ENCODE results near the gene STAB2.

STAB2 gene

GRCh38 chr12:103566398-103566797 lies 20.7 kb upstream of the STAB2 start:
- TF ChIP-seq FOXM1 (IDR thresholded peaks at IDR 0.05; ENCODE audit: borderline replicate concordance, low read depth) = no peak
- no peak for TF ChIP-seq ZBTB7A (IDR thresholded peaks at IDR 0.05; ENCODE audit: low read depth)
- TF ChIP-seq CEBPB (IDR thresholded peaks at IDR 0.05) = no peak
- TF ChIP-seq YY1 (IDR thresholded peaks at IDR 0.05; ENCODE audit: low read depth) = no peak
- TF ChIP-seq MAX (IDR thresholded peaks at IDR 0.05) = no peak
- TF ChIP-seq EP300 (IDR thresholded peaks at IDR 0.05; ENCODE audit: borderline replicate concordance) = no peak
- no peak for TF ChIP-seq TEAD4 (IDR thresholded peaks at IDR 0.05)
- TF ChIP-seq REST (IDR thresholded peaks at IDR 0.05; ENCODE audit: low read depth) = no peak
- no peak for TF ChIP-seq TAF1 (IDR thresholded peaks at IDR 0.05; ENCODE audit: low read depth)
- no peak for TF ChIP-seq EGR1 (IDR thresholded peaks at IDR 0.05)
- TF ChIP-seq TCF12 (IDR thresholded peaks at IDR 0.05; ENCODE audit: low read depth) = no peak
- TF ChIP-seq RAD21 (IDR thresholded peaks at IDR 0.05; ENCODE audit: low read depth) = no peak
- TF ChIP-seq USF1 (IDR thresholded peaks at IDR 0.05) = no peak
- no peak for TF ChIP-seq CREB1 (IDR thresholded peaks at IDR 0.05; ENCODE audit: low read depth)
- no peak for TF ChIP-seq NFIC (IDR thresholded peaks at IDR 0.05)

- TF ChIP-seq YY1 (IDR thresholded peaks at IDR 0.05; ENCODE audit: low read depth) (no peak), MAX (IDR thresholded peaks at IDR 0.05) (no peak)
Measured at GRCh38 chr12:103569278-103569677, 17.8 kb upstream of the STAB2 start.

GRCh38 chr12:103571286-103571685 lies 15.8 kb upstream of the STAB2 start:
- no peak for TF ChIP-seq FOXM1 (IDR thresholded peaks at IDR 0.05; ENCODE audit: borderline replicate concordance, low read depth)
- TF ChIP-seq EGR1 (IDR thresholded peaks at IDR 0.05) = no peak
- no peak for TF ChIP-seq MAX (IDR thresholded peaks at IDR 0.05)
- no peak for TF ChIP-seq REST (IDR thresholded peaks at IDR 0.05; ENCODE audit: low read depth)
- no peak for TF ChIP-seq EP300 (IDR thresholded peaks at IDR 0.05; ENCODE audit: borderline replicate concordance)
- no peak for TF ChIP-seq ZBTB7A (IDR thresholded peaks at IDR 0.05; ENCODE audit: low read depth)
- TF ChIP-seq NFIC (IDR thresholded peaks at IDR 0.05) = no peak

- TF ChIP-seq REST (IDR thresholded peaks at IDR 0.05; ENCODE audit: low read depth) = no peak
- no peak for TF ChIP-seq TAF1 (IDR thresholded peaks at IDR 0.05; ENCODE audit: low read depth)
- TF ChIP-seq CREB1 (IDR thresholded peaks at IDR 0.05; ENCODE audit: low read depth) = no peak
- TF ChIP-seq MAX (IDR thresholded peaks at IDR 0.05) = no peak
- TF ChIP-seq ZBTB7A (IDR thresholded peaks at IDR 0.05; ENCODE audit: low read depth) = no peak
Measured at GRCh38 chr12:103572312-103573045, 14.6 kb upstream of the STAB2 start.

GRCh38 chr12:103573185-103573584 lies 13.9 kb upstream of the STAB2 start:
- TF ChIP-seq MAX (IDR thresholded peaks at IDR 0.05) (no peak), RAD21 (IDR thresholded peaks at IDR 0.05; ENCODE audit: low read depth) (no peak)

Measured in Ishikawa (cell line).